ENCODE measurements around the gene PEX5.
"Not testable (repeated sequence)": the region's sequence is repeated elsewhere in the genome, so short reads cannot be mapped to it uniquely, and the experiment has no call there.

PEX5 gene

GRCh38 chr12:7160183-7160582 lies 29.3 kb upstream of the PEX5 start:
- no peak for DNase-seq (ENCODE audit: low read depth)

DNA sequence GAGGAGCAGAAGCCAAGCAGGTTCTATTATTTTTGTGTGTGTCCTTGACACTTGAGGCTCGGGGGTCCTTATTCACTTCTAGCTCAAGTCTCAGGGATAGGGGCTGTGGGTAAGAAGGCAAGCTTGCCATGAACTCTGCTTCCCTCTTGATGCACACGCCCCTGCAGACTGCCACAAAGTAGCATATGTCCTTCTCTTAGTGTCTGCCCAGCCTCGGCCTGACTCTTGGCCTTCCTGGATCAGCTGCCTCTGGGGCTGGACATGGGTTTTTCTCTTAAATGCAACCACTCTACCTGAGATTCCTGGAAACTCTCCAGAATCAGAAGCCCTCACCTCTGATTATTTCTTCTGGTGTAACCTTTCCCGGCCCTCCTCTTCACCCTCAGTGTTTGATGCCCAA lies 28.2 kb upstream of the PEX5 start:
- DNase-seq (ENCODE audit: low read depth) = no peak

DNA sequence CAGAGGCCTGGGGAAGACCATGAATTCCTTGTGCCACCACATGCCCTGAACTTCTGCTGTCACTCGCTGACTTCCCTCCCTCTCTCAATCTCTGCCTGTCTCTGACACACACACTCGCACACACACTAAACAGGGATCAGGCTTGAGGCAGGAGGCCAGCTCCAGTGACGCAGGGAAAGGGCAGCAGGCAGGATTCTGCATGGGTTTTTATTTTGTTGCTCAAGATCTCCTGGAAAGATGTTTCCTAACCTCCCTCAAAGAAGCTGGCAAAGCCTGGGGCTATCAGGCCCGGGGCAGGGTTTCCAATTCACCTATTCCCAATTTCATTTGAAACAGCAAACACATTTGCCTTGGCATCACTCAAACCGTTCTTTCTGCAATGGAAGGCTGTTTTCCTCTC lies 27.7 kb upstream of the PEX5 start:
- DNase-seq (ENCODE audit: low read depth) = no peak

DNA sequence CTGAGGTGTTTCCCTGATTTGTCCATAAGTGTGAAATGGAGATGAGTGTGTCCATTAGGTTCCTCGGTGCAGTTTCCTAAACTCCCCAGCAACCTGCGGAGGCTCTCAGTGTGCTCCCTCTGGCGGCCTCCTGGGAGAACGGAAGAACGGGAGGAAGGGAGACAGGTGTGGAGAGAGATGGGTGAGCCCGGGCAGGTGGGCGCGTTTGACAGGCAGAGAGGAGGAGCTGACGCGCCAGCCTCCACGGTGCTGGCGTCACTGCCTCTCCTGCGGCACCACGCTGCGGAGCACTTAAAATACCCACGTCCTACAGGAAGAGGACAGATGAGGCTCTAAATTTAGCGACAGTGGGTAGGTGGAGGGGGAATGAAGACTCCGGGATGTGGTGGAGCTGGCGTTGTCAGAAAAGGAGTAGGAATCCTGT lies 26.8 kb upstream of the PEX5 start:
- DNase-seq (ENCODE audit: low read depth) = no peak

DNA sequence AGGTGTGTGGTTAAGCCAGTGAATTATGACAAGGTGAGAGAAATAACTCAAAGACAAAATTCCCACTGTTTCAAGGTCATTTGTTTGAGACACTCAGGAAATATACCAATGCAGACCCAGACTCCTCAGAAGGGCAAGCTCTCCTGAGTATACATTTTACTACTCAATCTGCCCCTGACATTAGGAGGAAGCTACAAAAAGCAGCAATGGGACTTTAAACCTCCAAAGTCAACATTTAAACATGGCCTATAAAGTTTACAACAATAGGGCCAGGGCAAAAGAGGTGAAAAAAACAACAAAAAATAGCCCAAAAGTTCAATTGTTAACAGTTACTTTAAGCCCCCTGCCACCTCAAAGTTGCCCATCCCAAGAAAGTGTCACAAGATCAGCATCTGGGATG lies 19.5 kb upstream of the PEX5 start:
- DNase-seq (ENCODE audit: low read depth) = no peak

DNA sequence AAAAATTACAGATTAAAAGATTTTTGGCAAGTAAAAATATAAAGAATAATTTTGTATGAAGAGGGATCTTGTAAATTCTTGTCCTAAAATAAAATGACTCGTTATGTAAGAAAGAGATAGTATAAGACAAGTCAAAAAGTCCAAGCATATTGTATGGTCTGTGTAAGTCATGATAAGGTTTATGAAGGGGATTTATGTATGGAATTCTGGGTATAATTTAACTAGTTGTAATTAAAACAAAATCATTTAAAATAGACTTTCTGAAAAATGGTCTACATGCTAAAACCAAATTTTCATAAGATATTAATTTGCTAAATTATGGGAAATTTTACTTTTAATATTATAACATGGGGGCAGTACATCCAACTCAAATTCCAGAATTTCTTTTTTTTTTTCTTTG lies 17.6 kb upstream of the PEX5 start:
- DNase-seq (ENCODE audit: low read depth) = no peak

DNA sequence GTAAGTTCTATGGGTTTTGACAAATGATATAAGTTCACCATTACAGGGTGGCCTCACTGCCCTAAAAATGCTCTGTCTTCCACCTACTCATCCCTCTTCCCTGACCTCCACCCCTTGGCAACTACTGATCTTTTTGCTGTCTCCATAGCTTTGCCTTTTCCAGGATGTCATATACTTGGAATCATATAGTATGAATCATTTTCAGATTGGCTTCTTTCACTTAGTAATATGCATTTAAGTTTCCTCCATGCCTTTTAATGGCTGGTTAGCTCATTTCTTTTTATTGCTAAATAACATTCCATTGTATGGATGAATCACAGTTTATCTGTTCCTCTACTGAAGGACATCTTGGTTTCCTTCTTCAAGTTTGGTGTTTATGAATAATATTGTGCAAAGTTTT lies 14.0 kb upstream of the PEX5 start:
- no peak for DNase-seq (ENCODE audit: low read depth)

DNA sequence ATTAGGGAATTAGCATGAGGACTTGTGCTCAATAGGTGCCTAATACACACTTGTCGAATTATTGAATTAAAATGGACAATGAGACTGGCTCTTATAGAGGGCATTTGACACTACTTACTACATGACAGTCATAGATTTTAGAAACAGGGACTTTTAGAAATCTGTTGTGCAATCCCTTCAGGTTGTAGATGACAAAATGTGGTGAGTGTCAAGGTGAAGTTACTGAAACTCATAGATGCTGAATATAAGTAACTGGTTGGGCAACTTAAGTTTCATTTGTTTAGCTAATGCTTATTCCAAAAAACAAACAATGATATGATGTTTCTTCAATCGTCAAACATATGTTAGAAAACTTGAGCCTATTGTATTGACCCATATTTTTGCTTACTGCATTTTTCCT lies 12.9 kb upstream of the PEX5 start:
- DNase-seq (ENCODE audit: low read depth) = no peak

GRCh38 chr12:7178481-7178880 lies 11.0 kb upstream of the PEX5 start:
- DNase-seq (ENCODE audit: low read depth) = no peak

GRCh38 chr12:7180685-7181084 lies 8.8 kb upstream of the PEX5 start:
- no peak for DNase-seq (ENCODE audit: low read depth)

GRCh38 chr12:7186058-7186457 lies 3.4 kb upstream of the PEX5 start:
- DNase-seq (ENCODE audit: low read depth) = not testable (repeated sequence)

- peak; percentile 36 for DNase-seq (ENCODE audit: low read depth)
Observed at GRCh38 chr12:7188562-7189397, 706 bp upstream of the PEX5 start.

GRCh38 chr12:7190268-7191055 lies 976 bp downstream of the PEX5 start:
- DNase-seq (ENCODE audit: low read depth) = no peak

GRCh38 chr12:7193674-7194073 lies 4.2 kb downstream of the PEX5 start:
- DNase-seq (ENCODE audit: low read depth) = no peak

DNA sequence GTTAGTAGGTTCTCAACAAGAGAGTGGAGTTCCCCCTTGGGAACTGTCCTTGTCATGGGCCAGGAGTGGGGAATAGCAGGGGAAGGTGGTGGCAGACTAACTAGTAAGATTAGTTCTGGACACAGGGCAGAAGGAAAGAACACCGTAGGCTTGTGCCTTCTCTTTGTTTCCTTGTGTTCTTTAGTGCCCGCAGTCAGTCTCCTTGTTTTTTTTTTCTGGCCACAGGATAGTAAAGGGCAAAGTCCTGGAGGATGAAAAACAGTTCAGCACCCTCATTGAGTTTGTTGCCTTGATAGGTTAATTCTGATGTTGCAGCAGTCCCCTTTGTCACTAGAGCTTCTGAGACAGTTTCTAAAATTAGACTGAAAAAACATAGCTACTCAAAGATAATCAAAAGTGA lies 8.4 kb downstream of the PEX5 start:
- DNase-seq (ENCODE audit: low read depth) = no peak

GRCh38 chr12:7203109-7203508 lies 13.6 kb downstream of the PEX5 start:
- DNase-seq (ENCODE audit: low read depth) = no peak

DNA sequence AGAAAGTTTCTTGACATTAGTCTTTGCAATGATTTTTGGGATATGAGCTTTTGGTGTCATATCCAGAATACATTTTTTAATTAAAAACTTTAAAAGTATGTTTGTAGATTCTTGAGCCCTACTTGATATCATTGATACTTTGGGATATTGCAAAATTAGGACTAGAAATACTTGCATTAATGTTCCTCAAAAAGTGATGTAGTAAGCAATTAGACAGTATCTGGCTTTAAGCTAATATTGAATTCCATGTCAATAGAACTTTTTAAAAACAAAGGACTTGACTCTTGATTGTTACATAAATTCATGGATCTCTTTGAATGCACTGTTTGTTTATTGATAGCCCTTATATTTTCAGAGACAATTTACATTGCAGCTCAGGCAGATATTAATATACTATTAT lies 15.6 kb downstream of the PEX5 start:
- no peak for DNase-seq (ENCODE audit: low read depth)

DNA sequence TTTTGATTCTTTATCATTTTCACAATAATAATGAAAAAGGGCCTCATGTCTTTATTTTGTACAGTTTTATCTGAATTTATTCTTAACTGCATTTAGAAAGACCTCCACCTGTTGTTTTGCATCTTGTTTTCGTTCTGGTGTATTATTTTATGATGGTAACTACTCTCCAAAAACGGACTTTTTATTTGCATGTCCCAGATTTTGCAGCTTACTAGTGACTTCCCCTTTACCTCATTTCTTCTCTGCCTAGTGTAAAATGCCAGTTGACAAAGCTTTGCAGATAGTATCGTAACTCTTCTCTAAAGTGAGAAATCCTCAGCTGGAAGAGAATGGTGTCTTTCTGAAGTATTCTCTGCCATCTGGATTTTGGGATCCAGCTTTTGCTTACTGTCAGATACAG lies 17.2 kb downstream of the PEX5 start:
- no peak for DNase-seq (ENCODE audit: low read depth)

DNA sequence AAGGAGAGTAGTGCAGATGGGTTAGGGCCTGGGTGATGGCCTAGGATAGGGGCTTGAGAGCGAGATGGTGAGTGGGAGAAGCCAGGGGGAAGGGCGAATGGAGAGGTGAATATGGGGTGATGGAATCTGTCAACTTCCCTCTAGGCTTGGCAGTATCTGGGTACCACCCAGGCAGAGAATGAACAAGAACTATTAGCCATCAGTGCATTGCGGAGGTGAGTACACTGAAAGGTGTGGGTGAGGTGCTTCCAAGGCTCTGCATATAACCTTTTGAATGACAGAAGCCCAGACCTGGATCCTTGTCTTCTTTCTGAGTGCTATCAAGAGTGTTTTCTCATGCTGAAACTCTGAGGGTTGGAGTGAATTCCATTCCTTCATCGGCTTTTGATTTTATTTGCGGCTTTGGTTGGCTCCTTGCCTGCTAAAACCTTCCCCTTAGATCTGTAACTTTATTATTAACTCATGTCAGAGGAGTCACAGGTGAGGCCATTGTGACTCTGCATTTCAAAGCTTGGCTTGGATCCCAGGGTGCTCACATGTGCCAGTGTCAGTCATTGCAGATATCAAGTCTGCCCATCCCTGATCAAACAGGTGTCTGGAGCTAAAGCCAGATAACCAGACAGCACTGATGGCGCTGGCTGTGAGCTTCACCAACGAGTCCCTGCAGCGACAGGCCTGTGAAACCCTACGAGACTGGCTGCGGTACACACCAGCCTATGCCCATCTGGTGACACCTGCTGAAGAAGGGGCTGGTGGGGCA lies 18.6 kb downstream of the PEX5 start:
- DNase-seq (ENCODE audit: low read depth) = no peak

DNA sequence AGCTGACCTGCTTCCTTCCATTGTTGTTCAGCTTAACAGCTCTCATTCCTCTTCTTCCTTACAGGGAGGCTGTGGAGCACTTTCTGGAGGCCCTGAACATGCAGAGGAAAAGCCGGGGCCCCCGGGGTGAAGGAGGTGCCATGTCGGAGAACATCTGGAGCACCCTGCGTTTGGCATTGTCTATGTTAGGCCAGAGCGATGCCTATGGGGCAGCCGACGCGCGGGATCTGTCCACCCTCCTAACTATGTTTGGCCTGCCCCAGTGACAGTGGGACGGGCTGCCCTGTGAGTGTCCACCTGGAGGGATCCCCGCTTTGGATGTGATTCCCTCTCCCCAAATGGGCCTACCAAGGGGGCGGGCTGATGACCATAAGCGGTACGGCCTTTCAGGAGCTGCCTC lies 20.5 kb downstream of the PEX5 start:
- no peak for DNase-seq (ENCODE audit: low read depth)

DNA sequence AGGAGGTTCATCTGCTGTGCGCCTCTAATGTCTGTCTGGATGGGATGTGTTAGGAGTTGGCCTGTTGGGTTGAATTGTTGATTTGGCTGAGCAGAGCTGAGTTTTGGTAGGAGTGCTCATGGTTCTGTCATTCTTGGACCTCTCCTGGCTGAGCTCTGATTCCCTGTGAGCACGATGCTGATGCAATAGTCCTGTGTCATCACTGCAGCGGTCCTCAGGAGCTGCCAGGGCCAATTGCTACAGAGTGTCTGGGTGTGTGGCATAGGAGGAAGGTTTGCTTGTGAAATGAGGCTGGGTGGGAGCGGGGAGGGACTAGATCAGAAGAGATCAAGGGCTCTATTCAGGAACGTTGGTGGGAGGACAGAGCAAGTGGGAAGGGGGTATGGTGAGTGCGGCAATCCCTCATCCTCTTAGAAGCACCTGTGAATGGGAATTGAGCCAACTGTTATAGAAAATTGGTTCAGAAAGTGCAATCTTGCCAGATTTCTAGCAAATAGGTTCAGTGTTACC lies 21.2 kb downstream of the PEX5 start:
- DNase-seq (ENCODE audit: low read depth) = no peak

DNA sequence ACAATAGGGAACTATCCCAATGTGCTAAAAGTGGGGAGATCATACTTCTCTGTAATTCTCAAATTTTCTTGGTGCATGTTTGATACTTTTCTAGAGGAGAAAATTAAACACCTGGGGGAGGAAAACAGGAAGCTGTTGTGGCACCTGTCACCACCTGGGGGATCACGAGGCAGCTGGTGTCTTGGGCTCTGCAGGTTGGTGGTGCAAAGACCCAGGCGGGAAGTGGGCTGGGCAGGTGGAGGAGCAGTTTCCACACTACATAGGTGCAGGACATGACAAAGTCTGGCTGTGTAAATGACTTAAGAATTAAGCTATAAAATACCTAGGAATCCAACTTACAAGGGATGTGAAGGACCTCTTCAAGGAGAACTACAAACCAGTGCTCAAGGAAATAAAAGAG lies 23.2 kb downstream of the PEX5 start:
- DNase-seq (ENCODE audit: low read depth) = no peak

GRCh38 chr12:7213745-7214144 lies 24.3 kb downstream of the PEX5 start:
- not testable (repeated sequence) for DNase-seq (ENCODE audit: low read depth)

All from activated T-helper 1 cell treated with Interleukin-2 at 50 U/mL for 16 hours (primary cell).